H1 (cell line): ENCODE measurements around the gene PXMP4. TPM values are rescaled to one million over a fixed set of nuclear protein-coding genes. Genes with fewer than 3 reads are reported as not detected.

Source experiments
- CTCF ChIA-PET: fragments of 300-600 bp; sonication (Branson Sonifier 250); formaldehyde crosslinking; loops from one replicate; lab custom pipeline; 2021; ENCODE audit not compliant: partially characterized antibody; lab: Charles Lee
- POLR2A ChIA-PET: fragments of 300-600 bp; sonication (Branson Sonifier 250); formaldehyde crosslinking; loops from one replicate; lab custom pipeline; 2021; ENCODE audit warnings: inconsistent platforms; ENCODE audit not compliant: partially characterized antibody; lab: Charles Lee
- DNase-seq, 2 experiments: peaks; one replicate each; pipeline versions ENCODE4 v3.0.0 to v3.0.0-alpha.2; 2010 to 2022; ENCODE audit warnings: low spot score in 2 of 2, low read depth in 1 of 2, mixed read lengths in 1 of 2
- FAIRE-seq: peaks from 2 replicates; lab custom pipeline; 2011; peaks lifted over from hg19 to GRCh38; lab: Jason Lieb, UNC
- H2AFZ ChIP-seq: 2 replicates; pipeline ENCODE4 v1.8.1; 2012; ENCODE audit warnings: low read length, inconsistent platforms
- H2AK5ac ChIP-seq: 2 replicates; pipeline ENCODE4 v1.6.1; 2013; ENCODE audit warnings: low read depth, low read length
- H2BK120ac ChIP-seq: replicated peaks from 2 replicates; pipeline ENCODE3; 2013; ENCODE audit warnings: low read depth, low read length, inconsistent platforms
- H2BK12ac ChIP-seq: 2 replicates; pipeline ENCODE4 v1.6.1; 2013; ENCODE audit warnings: low read depth, low read length
- H2BK15ac ChIP-seq: 2 replicates; pipeline ENCODE4 v1.6.1; 2013; ENCODE audit warnings: low read length
- H2BK20ac ChIP-seq: 2 replicates; pipeline ENCODE4 v1.6.1; 2013; ENCODE audit warnings: low read length
- H2BK5ac ChIP-seq: 2 replicates; pipeline ENCODE4 v1.6.1; 2013; ENCODE audit warnings: low read depth, low read length
- H3K14ac ChIP-seq: 2 replicates; pipeline ENCODE4 v1.6.1; 2013; ENCODE audit warnings: inconsistent platforms; ENCODE audit not compliant: insufficient read length
- H3K18ac ChIP-seq: 2 replicates; pipeline ENCODE4 v1.6.1; 2013; ENCODE audit warnings: low read length; ENCODE audit errors: extremely low read depth
- H3K23ac ChIP-seq: 2 replicates; pipeline ENCODE4 v1.6.1; 2013; ENCODE audit warnings: inconsistent platforms; ENCODE audit not compliant: insufficient read length
- H3K23me2 ChIP-seq: 2 replicates; pipeline ENCODE4 v1.6.1; 2013; ENCODE audit warnings: low read depth, low read length
- H3K27ac ChIP-seq: 2 replicates; pipeline ENCODE4 v1.6.1; 2011; ENCODE audit warnings: low read depth, low read length, inconsistent platforms
- H3K27me3 ChIP-seq, 4 experiments: replicated peaks in 1 of 4; 1 replicate in 1 of 4; 2 replicates in 3 of 4; pipeline versions ENCODE4 v1.6.1 to v1.8.1; 2011 to 2013; ENCODE audit warnings: low read length in 3 of 4, mild to moderate bottlenecking in 3 of 4, inconsistent platforms in 2 of 4, mixed read lengths in 2 of 4, moderate library complexity in 1 of 4; ENCODE audit not compliant: control insufficient read depth in 3 of 4, insufficient read depth in 3 of 4; ENCODE audit errors: extremely low read depth in 1 of 4
- H3K36me3 ChIP-seq, 4 experiments: 2 replicates each; pipeline versions ENCODE4 v1.6.1 to v1.8.1; 2011 to 2013; ENCODE audit warnings: mild to moderate bottlenecking in 4 of 4, low read length in 3 of 4, moderate library complexity in 2 of 4, control low read depth in 1 of 4, inconsistent platforms in 1 of 4; ENCODE audit not compliant: insufficient read depth in 4 of 4, control insufficient read depth in 2 of 4
- H3K4ac ChIP-seq: replicated peaks from 2 replicates; pipeline ENCODE3; 2013; ENCODE audit warnings: low read length, low read depth, mixed read lengths, inconsistent platforms; ENCODE audit not compliant: insufficient read length
- H3K4me1 ChIP-seq, 4 experiments: replicated peaks in 1 of 4; 1 replicate in 1 of 4; 2 replicates in 3 of 4; pipeline versions ENCODE4 v1.6.1 to v1.8.1; 2011 to 2013; ENCODE audit warnings: low read length in 3 of 4, inconsistent platforms in 2 of 4, mixed read lengths in 1 of 4; ENCODE audit not compliant: insufficient read depth in 4 of 4, control insufficient read depth in 3 of 4
- H3K4me2 ChIP-seq, 2 experiments: 2 replicates each; pipeline versions ENCODE4 v1.6.1 to v1.8.1; 2011 to 2013; ENCODE audit warnings: low read depth in 2 of 2, low read length in 2 of 2, control low read depth in 1 of 2, inconsistent platforms in 1 of 2, mild to moderate bottlenecking in 1 of 2; ENCODE audit not compliant: insufficient read depth in 1 of 2
- H3K4me3 ChIP-seq, 4 experiments: fragments of 200-600, 300-600 bp in 1 of 4; sonication (generic), shearing (Covaris generic), sonication (Bioruptor Twin) in 1 of 4; 2 replicates each; pipeline versions ENCODE4 v1.5.1 to v1.8.1; 2011 to 2016; ENCODE audit warnings: low read length in 4 of 4, low read depth in 3 of 4, control low read depth in 2 of 4, inconsistent platforms in 2 of 4, mild to moderate bottlenecking in 2 of 4, mixed read lengths in 1 of 4, moderate library complexity in 1 of 4; ENCODE audit not compliant: insufficient read depth in 2 of 4; ENCODE audit errors: extremely low read depth in 1 of 4
- H3K56ac ChIP-seq: replicated peaks from 2 replicates; pipeline ENCODE3; 2013; ENCODE audit warnings: low read depth, mild to moderate bottlenecking, mixed read lengths, low read length, inconsistent platforms; ENCODE audit not compliant: insufficient read length
- H3K79me1 ChIP-seq: 2 replicates; pipeline ENCODE4 v1.6.1; 2013; ENCODE audit warnings: low read depth, low read length, control low read depth
- H3K79me2 ChIP-seq, 2 experiments: 2 replicates each; pipeline versions ENCODE4 v1.6.1 to v1.8.1; 2012 to 2013; ENCODE audit warnings: low read length in 2 of 2, mild to moderate bottlenecking in 2 of 2, inconsistent platforms in 1 of 2; ENCODE audit not compliant: insufficient read depth in 2 of 2, control insufficient read depth in 1 of 2
- H3K9ac ChIP-seq, 4 experiments: replicated peaks in 1 of 4; 1 replicate in 1 of 4; 2 replicates in 3 of 4; pipeline versions ENCODE4 v1.6.1 to v1.8.1; 2011 to 2013; ENCODE audit warnings: low read depth in 3 of 4, low read length in 3 of 4, control low read depth in 2 of 4, mild to moderate bottlenecking in 2 of 4, moderate library complexity in 2 of 4, inconsistent platforms in 1 of 4; ENCODE audit errors: extremely low read depth in 1 of 4
- H3K9me3 ChIP-seq, 2 experiments: 2 replicates each; pipeline versions ENCODE4 v1.6.1 to v1.8.1; 2012 to 2013; ENCODE audit warnings: mild to moderate bottlenecking in 2 of 2, moderate library complexity in 2 of 2, control low read depth in 1 of 2, inconsistent platforms in 1 of 2, low read depth in 1 of 2, low read length in 1 of 2, mixed read lengths in 1 of 2; ENCODE audit not compliant: insufficient read depth in 2 of 2
- H4K20me1 ChIP-seq, 2 experiments: replicated peaks in 1 of 2; 2 replicates each; pipeline versions ENCODE3 to v1.8.1; 2011 to 2013; ENCODE audit warnings: inconsistent platforms in 2 of 2, low read length in 2 of 2, mild to moderate bottlenecking in 1 of 2; ENCODE audit not compliant: insufficient read depth in 2 of 2, control insufficient read depth in 1 of 2
- H4K5ac ChIP-seq: 2 replicates; pipeline ENCODE4 v1.6.1; 2013; ENCODE audit warnings: low read length, low read depth, mixed read lengths, inconsistent platforms; ENCODE audit not compliant: insufficient read length
- H4K8ac ChIP-seq: 2 replicates; pipeline ENCODE4 v1.8.0; 2013; ENCODE audit warnings: mild to moderate bottlenecking, moderate library complexity, low read length, inconsistent platforms; ENCODE audit not compliant: insufficient read depth; ENCODE audit errors: extremely low read depth
- H4K91ac ChIP-seq: replicated peaks from 2 replicates; pipeline ENCODE3; 2013; ENCODE audit warnings: low read length, mixed read lengths, inconsistent platforms; ENCODE audit not compliant: insufficient read length
- SIRT6 ChIP-seq: IDR thresholded peaks from one replicate; pipeline ENCODE4 v1.7.1; 2012; ENCODE audit warnings: low read length, inconsistent platforms
- WGBS, 2 experiments: shearing (Covaris generic) in 1 of 2; methylation state at CpG; one replicate each; pipeline versions ENCODE4 v1.1.6 to v1.1.7; 2013 to 2015; ENCODE audit warnings: low lambda C conversion rate in 2 of 2, mixed read lengths in 2 of 2, inconsistent platforms in 1 of 2, low coverage in 1 of 2, missing lambda C conversion rate in 1 of 2; ENCODE audit not compliant: insufficient replicate concordance in 2 of 2, insufficient coverage in 1 of 2, insufficient read length in 1 of 2; ENCODE audit errors: extremely low coverage in 1 of 2, missing lambda C conversion rate in 1 of 2; 5-methylcytosine and 5-hydroxymethylcytosine counted together
- polyA plus RNA-seq, 7 experiments: library from polyadenylated mRNA; depleted of rRNA in 3 of 7; stranded (reverse) in 5 of 7; unstranded in 2 of 7; fragments of >200 nt in 5 of 7; fragments of 200-250 nt in 2 of 7; gene quantifications; 1 replicate in 5 of 7; 2 replicates in 1 of 7; 4 replicates in 1 of 7; pipeline versions ENCODE4 v1.2.1 to v1.2.3, GENCODE V29; 2011 to 2013; ENCODE audit warnings: missing spikeins in 2 of 7, mixed read lengths in 2 of 7
- total RNA-seq: library from RNA; stranded (reverse); fragmentation: NEBNext Ultra II Directional; extraction: Animal tissue kit (Norgen Biotek cat#: 25700); gene quantifications from 2 replicates; pipeline ENCODE4 v1.2.1, GENCODE V29; 2021

PXMP4 gene
- total and polyA plus RNA-seq, 2 of the 8 experiments (the other 6 are each of a cell fraction or from before 2014, with no cell fraction given) = 3.3 to 3.4 TPM

- no peak overlapping the region for H3K23ac ChIP-seq
- no peak overlapping the region for H2AK5ac ChIP-seq
- H3K79me1 ChIP-seq = no peaks in the 10 kb centered on the region
- H3K27ac ChIP-seq = no peak overlapping the region
- H3K36me3 ChIP-seq = peaks cover 0 to 8% (median 0%) of the 10 kb centered on the region in 4 experiments; a peak in 4 of 8 replicates
- no peaks in the 10 kb centered on the region for H3K23me2 ChIP-seq
- H3K14ac ChIP-seq = no peak overlapping the region
- H3K79me2 ChIP-seq = no peaks in the 10 kb centered on the region
- no peak overlapping the region for H3K9ac ChIP-seq
- ChIA-PET CTCF (interaction anchor here (0.9 to 1.0 kb wide), 2 partner anchors 35 to 36 kb away, joined by 3 read pairs; no protein-coding TSS in a partner anchor), POLR2A (interaction anchor here (0.8 to 1.6 kb wide), 2 partner anchors 9 to 22 kb away, joined by 3 read pairs; no protein-coding TSS in a partner anchor)
- no peaks in the 10 kb centered on the region; a peak in 1 of 4 replicates for H3K9me3 ChIP-seq
- WGBS, 2 experiments = 81% methylated on average over 1 of the region's 1 CpG; no CpG with 5 or more reads in 1 of the 2 experiments
- no peak overlapping the region for H3K4ac ChIP-seq
- FAIRE-seq = no peak
- no peak overlapping the region for H3K18ac ChIP-seq
- H4K5ac ChIP-seq = no peak overlapping the region
- DNase-seq = no peak
- H3K4me1 ChIP-seq = peaks cover 0 to 2% (median 0%) of the 10 kb centered on the region in 4 experiments; a peak in 2 of 7 replicates
- H3K27me3 ChIP-seq = no peaks in the 10 kb centered on the region
- no peak overlapping the region for H2BK12ac ChIP-seq
- H2BK15ac ChIP-seq = no peak overlapping the region
- peaks cover 0 to 2% of the 10 kb centered on the region in 2 experiments for H4K20me1 ChIP-seq
- no peak overlapping the region for H4K8ac ChIP-seq
- H2AFZ ChIP-seq = no peak overlapping the region
- H3K4me2 ChIP-seq = no peak overlapping the region
- H3K4me3 ChIP-seq = no peak overlapping the region
- no peak for TF ChIP-seq SIRT6
- no peak overlapping the region for H2BK5ac ChIP-seq
- H4K91ac ChIP-seq = no peak overlapping the region
- H2BK120ac ChIP-seq = no peak overlapping the region
- no peak overlapping the region for H2BK20ac ChIP-seq
- no peak overlapping the region for H3K56ac ChIP-seq
These were observed 37.3 kb upstream of the PXMP4 start for GRCh38 chr20:33757458-33757857.
